Right hindlimb (tissue), 1 donor: ENCODE data around the gene CLDND1.
"Not testable (repeated sequence)": the region's sequence is repeated elsewhere in the genome, so short reads cannot be mapped to it uniquely, and the experiment has no call there.

Experiments
- DNase-seq: peaks from one replicate; pipeline ENCODE4 v3.0.0-alpha.2; 2018

CLDND1 gene

DNA sequence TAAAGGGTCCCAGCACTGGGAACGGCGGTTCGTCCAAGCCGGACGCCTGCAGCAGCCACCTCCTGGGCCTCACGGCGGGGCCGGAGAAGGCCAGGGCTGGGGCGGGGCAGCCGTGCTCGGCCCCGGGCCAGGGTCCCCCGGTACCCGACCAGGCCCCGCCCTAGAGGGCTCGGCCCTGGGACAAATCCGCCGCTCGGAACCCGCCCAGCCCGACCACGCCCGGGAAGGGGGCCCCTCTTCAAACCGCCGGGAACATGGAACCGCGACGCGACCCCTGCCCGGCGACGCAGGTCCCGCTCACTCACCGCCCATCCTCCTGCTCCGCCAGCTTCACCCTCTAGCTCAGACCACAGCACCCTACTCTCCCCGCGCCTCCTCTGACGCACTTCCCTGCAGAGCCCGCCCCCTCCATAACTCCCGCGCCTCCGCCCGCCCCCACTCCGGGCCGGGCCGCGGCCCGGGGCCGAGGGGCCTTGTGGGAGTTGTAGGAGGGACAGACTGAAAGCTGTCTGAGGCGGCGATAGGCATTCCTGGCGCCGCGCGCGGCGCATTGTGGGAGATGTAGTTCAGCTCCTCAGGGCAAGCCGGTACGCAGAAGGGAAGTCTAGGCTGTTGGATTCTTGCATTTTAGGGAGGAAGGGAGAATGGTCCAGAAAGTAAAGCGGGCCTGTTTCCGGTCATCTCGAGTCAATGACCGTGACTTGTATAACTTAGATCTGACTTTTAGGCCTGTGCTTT, at the start of gene CLDND1:
Gene CLDND1 (minus strand): TSS at position 359 of the 738 bp plus-strand sequence. CDS start 1,478 bp downstream, outside the sequence.
- peak; percentile 99 for DNase-seq

GRCh38 chr3:98568402-98568801, 45.7 kb upstream of the CLDND1 start:
- no peak for DNase-seq

- DNase-seq: no peak
Observed at GRCh38 chr3:98567666-98568270, 45.1 kb upstream of the CLDND1 start.

- no peak for DNase-seq
Observed at GRCh38 chr3:98565843-98566242, 43.1 kb upstream of the CLDND1 start.

DNA sequence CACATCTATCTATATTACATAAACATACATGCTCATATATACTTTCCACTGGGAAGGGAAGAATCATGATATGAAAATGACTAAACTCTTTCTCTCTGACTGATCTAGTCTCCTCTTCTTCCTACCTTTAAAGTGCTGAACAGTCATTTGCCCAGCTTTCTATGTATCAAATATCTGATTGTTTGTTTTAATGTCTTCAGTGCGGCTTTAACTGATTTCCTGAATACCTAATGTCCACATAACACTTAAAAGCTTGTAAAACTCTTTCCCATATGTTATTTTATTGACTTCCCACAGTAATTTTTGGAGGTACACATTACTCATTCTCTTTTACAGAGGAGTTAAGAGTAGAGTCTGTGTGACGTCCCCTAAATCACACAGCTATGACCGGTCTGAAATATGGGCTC, 42.5 kb upstream of the CLDND1 start:
- DNase-seq: no peak

DNA sequence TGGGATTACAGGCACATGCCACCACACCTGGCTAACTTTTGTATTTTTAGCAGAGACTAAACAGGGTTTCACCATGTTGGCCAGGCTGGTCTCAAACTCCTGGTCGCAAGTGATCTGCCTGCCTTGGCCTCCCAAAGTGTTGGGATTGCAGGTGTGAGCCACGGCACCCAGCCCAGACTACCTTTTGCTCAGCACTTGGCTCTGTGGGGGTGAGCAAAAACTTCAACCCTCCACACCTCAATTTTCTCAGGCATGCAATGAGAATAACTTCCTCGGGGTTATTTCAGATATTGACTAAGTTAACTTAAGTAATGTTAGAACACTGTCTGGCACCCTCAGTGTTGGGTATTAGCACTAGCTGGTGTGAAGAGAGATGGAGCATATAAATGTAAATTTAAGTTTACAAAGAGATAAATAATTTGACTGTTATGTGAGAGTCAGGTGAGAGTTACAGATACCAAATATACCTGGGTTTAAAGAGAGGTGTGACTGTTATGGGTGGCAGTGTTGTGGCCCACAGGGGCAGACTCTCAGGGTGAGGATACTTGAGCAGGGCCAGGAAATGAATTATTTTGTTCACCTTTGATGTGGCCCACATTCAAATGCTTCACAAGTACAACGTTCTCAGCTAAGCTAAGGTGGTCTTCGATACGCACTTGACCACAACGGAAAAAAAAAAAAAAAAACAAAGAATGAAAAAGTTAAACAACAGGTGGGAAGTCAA, 41.7 kb upstream of the CLDND1 start:
- no peak for DNase-seq

DNA sequence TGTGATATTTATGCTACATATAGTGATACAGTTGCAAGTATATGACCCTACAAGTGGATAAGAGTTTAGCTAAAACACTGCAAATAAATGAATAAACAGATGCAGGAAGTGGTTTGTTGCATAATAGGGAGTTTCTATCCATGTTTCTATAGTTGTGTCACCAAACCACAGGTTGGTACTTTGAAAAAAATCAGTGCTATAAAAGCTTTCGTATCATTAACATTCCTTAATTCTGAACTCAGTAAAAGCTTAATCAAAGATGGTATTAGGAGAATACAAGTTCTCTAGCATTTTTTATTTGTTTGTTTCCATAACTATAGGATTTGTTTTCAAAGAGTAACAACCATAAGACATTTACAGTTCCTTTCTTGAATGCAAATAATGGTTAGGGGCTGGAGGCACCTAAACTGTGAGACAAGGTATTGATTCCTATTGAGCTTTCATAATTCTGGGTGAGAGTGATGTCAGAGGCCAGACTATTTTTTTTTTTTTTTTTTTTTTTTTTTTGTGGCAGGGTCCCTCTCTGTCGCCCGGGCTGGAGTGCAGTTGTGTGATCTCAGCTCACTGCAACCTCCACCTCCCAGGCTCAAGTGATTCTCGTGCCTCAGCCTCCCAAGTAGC, 41.1 kb upstream of the CLDND1 start:
- no peak for DNase-seq

DNA sequence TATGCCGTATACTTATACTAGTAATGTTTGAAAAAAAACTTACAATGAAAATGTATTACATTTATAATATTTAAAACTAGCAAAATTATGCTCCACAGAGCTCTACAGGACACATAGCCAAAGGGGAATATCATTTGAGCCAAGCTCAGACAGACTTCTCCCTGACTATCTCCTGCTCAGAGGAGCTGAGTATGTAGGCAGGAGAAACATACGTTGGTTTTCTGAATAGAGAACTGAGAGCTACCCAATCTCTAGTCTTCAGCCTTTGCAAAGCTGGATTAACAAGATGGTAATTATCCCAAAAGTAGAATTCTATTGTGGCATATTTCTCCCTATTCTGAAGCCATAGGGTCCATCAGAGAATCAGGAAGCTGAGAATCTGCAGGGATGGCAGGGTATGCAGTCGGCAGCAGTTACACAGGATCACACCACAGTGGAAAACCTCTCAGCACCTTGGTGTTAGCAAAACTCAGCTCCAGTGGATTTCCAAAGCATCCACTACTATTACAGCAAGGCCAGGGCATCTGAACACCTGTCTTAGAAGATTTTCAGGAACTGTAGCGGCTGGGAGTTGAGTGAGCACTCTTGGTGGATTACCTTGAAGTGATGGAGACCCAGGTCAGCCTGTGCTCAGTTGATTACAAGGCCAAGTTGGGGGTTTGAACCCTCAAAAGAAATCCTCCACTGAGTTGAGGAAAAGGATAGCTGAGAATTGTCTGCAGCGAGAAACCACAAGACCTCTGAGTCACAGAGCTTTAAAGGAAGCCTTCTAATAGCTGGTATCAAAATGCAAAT, 39.2 kb upstream of the CLDND1 start:
- no peak for DNase-seq

- no peak for DNase-seq
Observed at GRCh38 chr3:98560911-98561310, 38.2 kb upstream of the CLDND1 start.

DNA sequence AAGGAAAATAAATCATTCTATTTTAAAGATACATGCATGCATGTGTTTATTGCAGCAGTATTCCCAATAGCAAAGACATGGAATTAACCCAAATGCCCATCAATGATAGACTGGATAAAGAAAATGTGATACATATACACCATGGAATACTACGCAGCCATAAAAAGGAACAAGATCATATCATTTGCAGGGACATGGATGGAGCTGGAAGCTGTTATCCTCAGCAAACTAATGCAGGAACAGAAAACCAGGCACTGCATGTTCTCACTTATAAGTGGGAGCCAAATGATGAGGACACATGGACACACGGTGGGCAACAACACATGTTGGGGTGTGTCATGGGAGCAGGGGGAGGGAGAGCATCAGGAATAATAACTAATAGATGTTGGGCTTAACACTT, 37.1 kb upstream of the CLDND1 start:
- not testable (repeated sequence) for DNase-seq

DNA sequence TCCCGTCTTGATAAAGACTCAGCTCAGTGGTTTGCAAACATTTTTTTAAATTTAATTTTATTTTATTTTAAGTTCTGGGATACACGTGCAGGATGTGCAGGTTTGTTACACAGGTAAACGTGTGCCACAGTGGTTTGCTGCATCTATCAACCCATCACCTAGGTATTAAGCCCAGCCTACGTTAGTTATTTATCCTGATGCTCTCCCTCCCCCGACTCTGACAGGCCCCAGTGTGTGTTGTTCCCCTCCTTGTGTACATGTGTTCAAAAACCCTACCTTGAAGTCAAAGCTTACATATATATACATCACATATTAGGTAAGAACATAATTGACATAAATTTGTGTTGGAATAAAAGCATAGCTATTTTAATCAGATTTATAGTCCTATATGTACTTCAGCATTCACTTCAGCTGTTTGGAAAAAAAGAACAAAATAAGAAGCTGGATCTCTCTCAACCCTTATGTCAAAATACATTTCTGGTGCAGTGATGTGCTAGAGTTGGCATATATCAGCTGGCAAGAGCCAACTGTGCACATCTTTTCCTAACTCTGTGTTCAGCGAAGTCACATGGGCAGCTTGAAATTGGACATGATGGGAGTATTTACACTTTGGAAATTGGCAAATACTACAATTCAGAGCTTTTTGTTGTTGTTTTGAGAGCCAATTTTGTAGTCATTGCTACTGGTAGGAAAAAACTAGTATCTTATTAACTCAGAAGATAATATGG, 35.6 kb upstream of the CLDND1 start:
- no peak for DNase-seq

DNA sequence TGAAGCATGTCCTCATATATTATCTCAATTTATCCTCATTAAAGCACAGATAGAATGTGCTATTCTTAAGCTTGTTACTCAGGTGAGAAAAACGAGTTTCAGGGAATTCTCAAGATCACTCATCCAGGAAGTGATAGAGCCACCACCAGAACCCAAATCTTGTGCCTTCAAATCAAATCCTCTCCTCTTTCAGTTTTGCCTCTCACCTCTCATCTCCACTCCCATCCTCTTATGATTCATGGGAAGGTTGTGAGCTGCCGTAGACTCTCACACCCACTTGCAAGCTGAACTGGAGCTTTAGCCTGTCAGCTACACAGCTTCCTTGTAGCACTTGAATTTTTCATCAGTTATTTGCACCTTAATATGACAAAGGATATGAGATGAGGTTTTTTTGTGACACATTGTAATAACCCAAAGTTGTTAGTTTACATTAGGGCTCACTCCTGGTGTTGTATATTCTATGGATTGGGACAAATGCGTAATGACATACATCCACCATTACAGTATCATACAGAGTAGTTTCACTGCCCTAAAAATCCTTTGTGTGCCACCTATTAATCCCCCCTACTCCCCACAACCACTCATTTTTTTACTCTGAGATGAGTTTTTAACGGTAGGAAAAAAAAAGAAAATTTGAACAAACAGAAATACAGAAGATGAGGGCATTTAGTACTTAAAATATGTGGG, 34.8 kb upstream of the CLDND1 start:
- DNase-seq: no peak

DNA sequence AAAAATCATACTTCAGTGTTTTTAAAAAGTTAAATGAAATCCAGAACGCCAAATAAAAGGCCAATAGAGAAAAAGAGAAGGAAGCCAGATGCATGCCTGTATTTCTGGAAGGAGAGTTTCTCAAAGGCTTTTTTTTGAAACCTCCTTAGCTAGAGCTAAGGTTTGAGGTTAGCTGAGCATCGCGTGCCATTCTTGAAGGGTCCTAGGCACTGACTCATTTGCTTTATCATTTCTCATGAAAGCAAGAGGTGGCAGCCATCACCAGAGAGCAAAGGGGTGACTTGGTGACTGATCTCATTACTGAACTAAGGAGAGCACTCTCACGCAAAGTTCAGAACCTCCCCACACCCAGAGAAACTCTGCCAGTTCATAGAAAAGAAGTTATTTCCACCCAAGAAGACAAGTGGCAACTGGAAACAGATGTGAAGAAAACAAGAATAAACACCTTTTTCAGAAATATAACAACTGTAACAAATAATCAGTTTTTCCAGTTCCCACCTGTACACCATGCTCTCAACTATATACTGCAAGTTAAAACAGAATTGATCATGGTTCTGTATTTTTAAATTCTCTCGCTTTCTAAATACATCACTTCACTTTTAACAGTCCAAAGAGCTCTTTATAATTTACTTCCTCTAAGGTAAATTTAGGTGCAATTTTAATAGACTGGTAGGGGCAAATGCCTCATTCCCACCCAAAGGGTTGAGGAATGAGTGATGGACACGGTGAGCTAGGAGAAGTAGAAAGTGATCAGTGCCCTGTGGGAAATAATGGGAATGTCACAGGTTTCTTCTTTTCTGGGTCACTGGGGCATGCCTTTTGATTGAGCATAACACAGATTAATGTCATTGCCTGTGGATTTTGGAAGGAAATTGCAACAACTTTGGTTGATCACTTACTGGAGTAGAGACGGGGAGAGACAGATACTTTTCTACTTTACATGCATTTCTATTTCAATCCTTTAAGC, 33.7 kb upstream of the CLDND1 start:
- DNase-seq: no peak

GRCh38 chr3:98555025-98555379, 32.3 kb upstream of the CLDND1 start:
- no peak for DNase-seq

DNA sequence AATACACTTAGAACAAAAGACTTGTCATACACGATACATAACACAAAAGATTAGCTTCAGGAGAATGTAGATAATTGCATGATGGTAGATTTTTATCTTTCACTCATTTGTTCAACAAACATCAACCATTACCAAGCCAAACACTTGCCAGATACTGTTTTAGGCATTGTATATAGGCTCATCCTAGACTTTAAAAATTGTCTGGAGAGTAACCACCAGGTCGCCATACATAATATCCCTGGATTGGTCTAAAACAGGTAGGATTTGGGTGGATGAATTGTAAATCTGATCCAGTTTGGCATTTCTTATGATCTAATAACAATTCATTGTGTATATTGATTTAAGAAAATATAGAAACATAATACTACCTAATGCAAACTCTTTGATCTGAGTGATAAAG, 31.9 kb upstream of the CLDND1 start:
- DNase-seq: no peak

DNA sequence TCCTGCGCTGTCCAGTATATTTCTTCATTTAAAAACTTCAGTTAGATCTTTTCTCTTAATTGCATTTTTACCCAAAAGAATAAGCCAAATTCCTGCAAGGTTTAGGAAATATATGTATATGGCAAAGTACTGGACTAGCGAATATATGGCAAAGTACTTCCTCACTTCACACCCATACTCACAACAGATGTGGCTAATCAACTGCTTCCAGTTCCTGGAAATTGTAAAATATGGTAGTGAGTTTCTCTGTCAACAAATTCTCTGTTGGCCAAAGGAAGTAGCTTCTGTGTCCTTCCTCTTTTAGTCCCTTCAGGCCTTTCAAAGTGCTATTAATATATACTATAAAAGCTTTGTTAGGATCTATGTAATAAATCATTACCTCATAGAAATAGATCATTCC, 31.1 kb upstream of the CLDND1 start:
- no peak for DNase-seq

DNA sequence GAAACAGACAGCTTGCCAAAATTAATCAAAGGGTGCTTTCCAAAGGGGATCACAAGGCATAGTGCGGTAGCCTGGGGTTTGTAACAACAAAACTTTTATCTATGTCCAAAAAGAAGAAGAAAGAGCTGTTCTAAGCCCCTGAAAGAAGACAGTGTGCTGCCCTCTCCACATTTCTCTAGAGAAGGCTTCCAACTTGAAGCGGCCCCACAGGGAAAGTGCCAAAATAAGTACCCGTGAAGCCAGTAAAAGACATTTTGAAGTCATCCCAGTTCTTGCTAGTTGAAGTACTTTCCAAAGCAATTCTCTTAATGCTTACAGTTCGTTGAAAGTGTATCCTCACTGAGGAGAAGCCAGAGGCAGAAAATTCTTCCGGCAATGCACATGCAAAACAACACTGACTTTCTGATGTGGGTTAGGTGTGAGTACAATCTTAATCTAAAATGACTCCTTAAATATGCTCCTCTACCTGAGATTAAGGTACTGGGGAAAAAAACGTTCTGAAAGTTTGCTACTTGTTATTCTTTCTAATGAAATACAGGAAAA, 30.4 kb upstream of the CLDND1 start:
- DNase-seq: no peak

- DNase-seq: no peak
Observed at GRCh38 chr3:98552232-98553020, 29.7 kb upstream of the CLDND1 start.

- DNase-seq: no peak
Observed at GRCh38 chr3:98551754-98552153, 29.1 kb upstream of the CLDND1 start.
